HepG2 (cell line): ENCODE measurements around the gene NBEAL2. TPM values are rescaled to one million over a fixed set of nuclear protein-coding genes. Genes with fewer than 3 reads are reported as not detected.
A peak's percentile ranks its signal among the peaks of the same experiment; 100 is the strongest.

Experiments
- ARID5B ChIP-seq: IDR thresholded peaks from 2 replicates; pipeline ENCODE4 v1.4.0; 2020; ENCODE audit warnings: mild to moderate bottlenecking, missing genetic modification reagents
- DNMT3B ChIP-seq: conservative IDR thresholded peaks from 2 replicates; pipeline ENCODE4 v1.6.1; 2016; ENCODE audit warnings: missing biosample characterization, control low read depth
- GATAD2A ChIP-seq: IDR thresholded peaks from 2 replicates; pipeline ENCODE4 v1.6.1; 2016
- HNRNPL ChIP-seq: fragments of 200-400 bp; formaldehyde crosslinking; IDR thresholded peaks from 2 replicates; pipeline ENCODE4 v1.6.1; 2017; ENCODE audit warnings: mild to moderate bottlenecking, low read depth, low read length
- KIAA2018 ChIP-seq: sonication (generic); formaldehyde crosslinking; IDR thresholded peaks from 2 replicates; pipeline ENCODE4 v1.5.0; 2020; ENCODE audit warnings: mild to moderate bottlenecking, missing genetic modification reagents, borderline replicate concordance
- U2AF2 ChIP-seq: fragments of 200-400 bp; formaldehyde crosslinking; IDR thresholded peaks from 2 replicates; pipeline ENCODE4 v1.6.1; 2017; ENCODE audit warnings: low read depth, mild to moderate bottlenecking, low read length
- ZNF143 ChIP-seq: sonication (generic); formaldehyde crosslinking; IDR thresholded peaks from 2 replicates; pipeline ENCODE4 v1.4.0; 2020; ENCODE audit warnings: missing genetic modification reagents
- ZNF318 ChIP-seq: sonication (generic); formaldehyde crosslinking; IDR thresholded peaks from 2 replicates; pipeline ENCODE4 v1.4.0; 2020; ENCODE audit warnings: mild to moderate bottlenecking, missing genetic modification reagents
- polyA plus RNA-seq, 8 experiments: library from polyadenylated mRNA; depleted of rRNA in 3 of 8; stranded (reverse) in 7 of 8; unstranded in 1 of 8; fragments of >200 nt; fragmentation: Illumina TruSeq in 4 of 8; extraction: Trizol in 4 of 8; gene quantifications; 2 replicates each; pipeline versions ENCODE4 v1.2.1 to v1.2.3, GENCODE V29; 2011 to 2016; ENCODE audit warnings: low read depth in 4 of 8, missing spikeins in 1 of 8, mixed read lengths in 1 of 8; ENCODE audit not compliant: insufficient read depth in 1 of 8
- total RNA-seq, 5 experiments: library from RNA; depleted of rRNA; stranded (reverse); fragments of >200 nt; fragmentation: Illumina TruSeq; extraction: Trizol; gene quantifications; 2 replicates each; pipeline ENCODE4 v1.2.3, GENCODE V29; 2016; ENCODE audit warnings: low read depth in 1 of 5

Gene NBEAL2
- total and polyA plus RNA-seq, 2 of the 13 experiments (the other 11 are each of a cell fraction or from before 2014, with no cell fraction given), result 9.7 to 12.4 TPM

- no peak for TF ChIP-seq ZNF318 (CRISPR knock-in tag)
- TF ChIP-seq HNRNPL, result peak; percentile 90
- no peak for TF ChIP-seq ZNF143 (CRISPR knock-in tag)
- peak; percentile 32; the same call in 1 of the 2 replicates for TF ChIP-seq ARID5B (CRISPR knock-in tag)
- TF ChIP-seq U2AF2, result no peak
- TF ChIP-seq KIAA2018 (CRISPR knock-in tag), result no peak
- TF ChIP-seq DNMT3B (CRISPR knock-in tag), result no peak
- TF ChIP-seq GATAD2A (CRISPR knock-in tag), result peak; percentile 40; the same call in 1 of the 2 replicates
Measured at GRCh38 chr3:46946856-46947545, 32.5 kb upstream of the NBEAL2 start (continued).
